GM19035 (cell line): ENCODE data around the gene PRKAR1B.

Experiments used
- ATAC-seq: cut with Tn5 transposase; IDR thresholded peaks from one replicate; pipeline ENCODE4 v1.9.1; 2021; ENCODE audit not compliant: unreplicated experiment

The PRKAR1B gene

GRCh38 chr7:607938-608337 lies 119.1 kb downstream of the PRKAR1B start:
- no peak for ATAC-seq

GRCh38 chr7:605661-606450 lies 121.2 kb downstream of the PRKAR1B start:
- no peak for ATAC-seq

GRCh38 chr7:604884-605531 lies 122.1 kb downstream of the PRKAR1B start:
- ATAC-seq, result no peak

- ATAC-seq, result peak; percentile 71
These were observed 122.8 kb downstream of the PRKAR1B start for GRCh38 chr7:604001-604883.

- no peak for ATAC-seq
These were observed 123.7 kb downstream of the PRKAR1B start for GRCh38 chr7:603152-603951.

GRCh38 chr7:602341-603141 lies 124.5 kb downstream of the PRKAR1B start:
- peak; percentile 25 for ATAC-seq

- peak; percentile 43 for ATAC-seq
These were observed 125.3 kb downstream of the PRKAR1B start for GRCh38 chr7:601595-602340.

- no peak for ATAC-seq
These were observed 126.0 kb downstream of the PRKAR1B start for GRCh38 chr7:601036-601594.

GRCh38 chr7:600149-601035 lies 126.7 kb downstream of the PRKAR1B start:
- ATAC-seq, result no peak

GRCh38 chr7:598899-599298 lies 128.2 kb downstream of the PRKAR1B start:
- ATAC-seq, result no peak

GRCh38 chr7:597348-598178 lies 129.5 kb downstream of the PRKAR1B start:
- no peak for ATAC-seq

GRCh38 chr7:596819-597182 lies 130.3 kb downstream of the PRKAR1B start:
- ATAC-seq, result no peak

- ATAC-seq, result no peak
These were observed 130.8 kb downstream of the PRKAR1B start for GRCh38 chr7:596071-596818.

GRCh38 chr7:595621-596010 lies 131.5 kb downstream of the PRKAR1B start:
- ATAC-seq, result no peak

- ATAC-seq, result no peak
These were observed 132.0 kb downstream of the PRKAR1B start for GRCh38 chr7:594920-595620.
